Panc1 (cell line): ENCODE results near the gene MIPOL1. TPM values are rescaled to one million over a fixed set of nuclear protein-coding genes. Genes with fewer than 3 reads are reported as not detected.

ENCODE experiments used
- ATAC-seq: fragments of 200-7000 bp; cut with Tn5 transposase; 2 replicates; pipeline ENCODE4 v1.9.1; 2020; ENCODE audit warnings: mild to moderate bottlenecking, moderate library complexity
- Bru-seq: library from RNA; stranded (reverse); fragments of 400-500 nt; gene quantifications from one replicate; lab custom pipeline; 2021; lab: Mats Ljungman, UMichigan
- BruChase-seq, 2 experiments: library from RNA; stranded (reverse); fragments of 400-500 nt; gene quantifications; one replicate each; lab custom pipeline; 2021; lab: Mats Ljungman, UMichigan
- BruUV-seq: library from RNA; stranded (reverse); fragments of 400-500 nt; replicated peaks from 2 replicates; lab custom pipeline; 2021; lab: Mats Ljungman, UMichigan
- CTCF ChIA-PET: fragments of 300-600 bp; sonication (Branson Sonifier 250); formaldehyde crosslinking; loops from one replicate; lab custom pipeline; 2022; ENCODE audit warnings: antibody characterized with exemption; lab: Charles Lee
- POLR2A ChIA-PET: fragments of 300-600 bp; sonication (Branson Sonifier 250); formaldehyde crosslinking; loops from one replicate; lab custom pipeline; 2022; ENCODE audit warnings: antibody characterized with exemption; lab: Charles Lee
- DNase-seq: peaks from one replicate; pipeline ENCODE4 v3.0.0-alpha.2; 2010; ENCODE audit warnings: low read depth, low spot score
- H3K27ac ChIP-seq: 2 replicates; pipeline ENCODE4 v1.5.1; 2011; ENCODE audit warnings: mild to moderate bottlenecking, low read length, inconsistent platforms
- H3K27me3 ChIP-seq: fragments of 200-500 bp; sonication (Bioruptor generic); 2 replicates; pipeline ENCODE4 v1.6.0; 2014; ENCODE audit warnings: low read length, inconsistent platforms; ENCODE audit not compliant: control insufficient read depth, insufficient read depth
- H3K36me3 ChIP-seq: fragments of 200-500 bp; sonication (Bioruptor generic); 2 replicates; pipeline ENCODE4 v1.5.1; 2014; ENCODE audit warnings: inconsistent platforms, mild to moderate bottlenecking, low read length, moderate library complexity; ENCODE audit not compliant: control insufficient read depth, insufficient read depth
- H3K4me1 ChIP-seq: 2 replicates; pipeline ENCODE4 v1.5.1; 2011; ENCODE audit warnings: inconsistent platforms, mild to moderate bottlenecking, low read length, moderate library complexity; ENCODE audit not compliant: control insufficient read depth, insufficient read depth
- H3K4me3 ChIP-seq, 2 experiments: 2 replicates each; pipeline ENCODE4 v1.5.1; 2011 to 2012; ENCODE audit warnings: low read depth in 2 of 2, low read length in 2 of 2, mild to moderate bottlenecking in 2 of 2, inconsistent platforms in 1 of 2, moderate library complexity in 1 of 2
- H3K9me3 ChIP-seq: fragments of 200-500 bp; sonication (Bioruptor generic); 2 replicates; pipeline ENCODE4 v1.5.1; 2014; ENCODE audit warnings: low read depth, mild to moderate bottlenecking, inconsistent platforms, low read length, moderate library complexity; ENCODE audit not compliant: control insufficient read depth, insufficient read depth
- POLR2AphosphoS5 ChIP-seq: IDR thresholded peaks from 2 replicates; pipeline ENCODE4 v1.6.1; 2012; ENCODE audit warnings: mild to moderate bottlenecking, low read depth, low read length, moderate library complexity
- SIN3A ChIP-seq: IDR thresholded peaks from 2 replicates; pipeline ENCODE4 v1.6.1; 2012; ENCODE audit warnings: low read depth, mild to moderate bottlenecking, low read length, moderate library complexity, borderline replicate concordance; ENCODE audit not compliant: insufficient read depth
- TCF7L2 ChIP-seq: IDR thresholded peaks from 2 replicates; pipeline ENCODE4 v1.6.1; 2011; ENCODE audit warnings: mild to moderate bottlenecking, low read depth, low read length, inconsistent platforms
- in situ Hi-C: cut with HindIII; loops from 2 replicates; pipeline ENCODE4 v1.10.0; 2016; ENCODE audit warnings: low sequenced_read_pairs, low pct_unique_long_range_greater_than_20kb
- intact Hi-C: fragments of 100-400 bp; cut with micrococcal nuclease; formaldehyde crosslinking; loops from one replicate; pipeline ENCODE4 v1.10.0; 2022; ENCODE audit not compliant: unreplicated experiment
- long read RNA-seq: library from polyadenylated mRNA; unstranded; transcript quantifications from one replicate; pipeline ENCODE4 v2.0.0, GENCODE V29; 2021; ENCODE audit not compliant: unreplicated experiment
- polyA plus RNA-seq: library from polyadenylated mRNA; unstranded; fragments of >200 nt; gene quantifications from one replicate; pipeline ENCODE4 v1.2.1, GENCODE V29; 2012; ENCODE audit warnings: missing spikeins; ENCODE audit not compliant: insufficient read length
- total RNA-seq: library from RNA; stranded (reverse); gene quantifications from one replicate; pipeline ENCODE4 v1.2.1, GENCODE V29; 2021; ENCODE audit not compliant: unreplicated experiment
- TF ChIP-seq, protein P1 (sequence below): fragments of 450-650 bp; IDR thresholded peaks from 2 replicates; pipeline ENCODE4 v1.5.1; 2017; ENCODE audit warnings: mild to moderate bottlenecking
- TF ChIP-seq, protein P2 (sequence below), 2 experiments: IDR thresholded peaks; 2 replicates each; pipeline ENCODE4 v1.6.1; 2011 to 2012; ENCODE audit warnings: low read depth in 2 of 2, control low read depth in 1 of 2, low read length in 1 of 2, mild to moderate bottlenecking in 1 of 2, moderate library complexity in 1 of 2; ENCODE audit not compliant: insufficient read depth in 1 of 2

The MIPOL1 gene, protein sequence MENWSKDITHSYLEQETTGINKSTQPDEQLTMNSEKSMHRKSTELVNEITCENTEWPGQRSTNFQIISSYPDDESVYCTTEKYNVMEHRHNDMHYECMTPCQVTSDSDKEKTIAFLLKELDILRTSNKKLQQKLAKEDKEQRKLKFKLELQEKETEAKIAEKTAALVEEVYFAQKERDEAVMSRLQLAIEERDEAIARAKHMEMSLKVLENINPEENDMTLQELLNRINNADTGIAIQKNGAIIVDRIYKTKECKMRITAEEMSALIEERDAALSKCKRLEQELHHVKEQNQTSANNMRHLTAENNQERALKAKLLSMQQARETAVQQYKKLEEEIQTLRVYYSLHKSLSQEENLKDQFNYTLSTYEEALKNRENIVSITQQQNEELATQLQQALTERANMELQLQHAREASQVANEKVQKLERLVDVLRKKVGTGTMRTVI
- total RNA-seq (12.8 TPM), Bru-seq, nascent RNA (percentile 64 among the genes with signal in this experiment), BruChase-seq, experiment 1, labeled RNA remaining after a 2-hour chase (percentile 60 among the genes with signal in this experiment), BruChase-seq, experiment 2, labeled RNA remaining after a 6-hour chase (percentile 54 among the genes with signal in this experiment)
- polyA plus RNA-seq, result 3.8 TPM
- long read RNA-seq, full-length matches to known transcripts, result 1 of 25 reads
- long read RNA-seq, partial matches to known transcripts, result 4 of 25 reads
- long read RNA-seq, other reads (novel, unspliced or antisense), result 20 of 25 reads

DNA sequence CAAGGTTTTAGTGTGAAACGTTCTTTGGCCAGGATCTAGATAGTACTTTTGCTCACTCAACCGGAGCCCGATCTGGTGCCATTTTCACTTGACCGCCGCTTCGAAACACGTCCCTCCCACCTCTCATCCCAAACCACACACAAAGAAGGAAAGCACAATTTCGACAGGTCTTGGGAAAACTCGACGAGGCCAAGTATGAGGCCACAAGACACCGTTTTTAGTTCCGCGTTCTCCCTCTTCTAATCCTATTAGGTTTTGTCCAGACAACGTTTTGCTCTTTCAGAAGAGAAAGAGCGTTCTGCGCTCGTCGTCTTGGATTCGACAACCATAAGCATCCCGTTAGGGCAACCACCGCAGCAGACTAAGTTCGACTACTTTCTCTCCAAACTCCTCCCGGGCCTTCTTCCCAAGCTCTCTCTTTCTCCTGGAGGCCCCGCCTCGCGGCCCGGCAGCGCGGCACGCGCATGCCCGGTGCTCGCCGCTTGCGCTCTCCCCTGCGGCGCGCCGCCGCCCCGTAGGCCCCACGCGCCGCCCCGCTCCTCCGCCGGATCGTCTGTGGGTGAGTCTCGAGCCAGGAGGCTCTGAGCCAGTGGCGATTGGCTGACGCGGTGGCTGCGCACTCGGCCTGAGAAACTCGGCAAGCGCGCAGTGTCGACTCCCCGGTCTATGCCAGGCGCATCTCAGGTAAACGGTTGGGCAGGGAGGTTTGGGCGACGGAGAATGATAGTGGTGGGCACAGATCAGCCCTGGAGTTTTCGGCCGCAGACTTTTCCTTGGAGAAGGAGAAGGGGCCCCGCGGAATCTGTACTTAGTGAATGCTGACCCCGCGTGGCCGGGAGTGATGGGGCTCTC, at the start of gene MIPOL1:
MIPOL1 (plus strand) TSS at position 517 of the 852 bp plus-strand sequence. CDS start 49,952 bp downstream, outside the sequence.
- peak within 1 kb of the TSS; percentile 72 to 83 for H3K4me3 ChIP-seq
- no peaks in the 10 kb centered on the region for H3K27me3 ChIP-seq
- no TSS peak for BruUV-seq
- ChIA-PET POLR2A (interaction anchor here (0.6 kb wide), 1 partner anchor 193 kb away, joined by 3 read pairs; no protein-coding TSS in a partner anchor), CTCF (interaction anchor here (0.6 kb wide), 1 partner anchor 70 kb away, joined by 3 read pairs; no protein-coding TSS in a partner anchor)
- no peaks in the 10 kb centered on the region for H3K9me3 ChIP-seq
- in situ Hi-C loops (no loop called here), intact Hi-C loops (no loop called here)
- ATAC-seq (peak; percentile 100), DNase-seq (no peak)
- H3K27ac ChIP-seq, result peak within 1 kb of the TSS; percentile 95
- peaks cover 14% of the 10 kb centered on the region for H3K4me1 ChIP-seq
- H3K36me3 ChIP-seq, result no peaks in the 10 kb centered on the region; the same call in 1 of the 2 replicates
- no peak for TF ChIP-seq SIN3A
- no peak for TF ChIP-seq TCF7L2
- peak; percentile 76 for TF ChIP-seq POLR2AphosphoS5
- TF ChIP-seq, protein P1, sequence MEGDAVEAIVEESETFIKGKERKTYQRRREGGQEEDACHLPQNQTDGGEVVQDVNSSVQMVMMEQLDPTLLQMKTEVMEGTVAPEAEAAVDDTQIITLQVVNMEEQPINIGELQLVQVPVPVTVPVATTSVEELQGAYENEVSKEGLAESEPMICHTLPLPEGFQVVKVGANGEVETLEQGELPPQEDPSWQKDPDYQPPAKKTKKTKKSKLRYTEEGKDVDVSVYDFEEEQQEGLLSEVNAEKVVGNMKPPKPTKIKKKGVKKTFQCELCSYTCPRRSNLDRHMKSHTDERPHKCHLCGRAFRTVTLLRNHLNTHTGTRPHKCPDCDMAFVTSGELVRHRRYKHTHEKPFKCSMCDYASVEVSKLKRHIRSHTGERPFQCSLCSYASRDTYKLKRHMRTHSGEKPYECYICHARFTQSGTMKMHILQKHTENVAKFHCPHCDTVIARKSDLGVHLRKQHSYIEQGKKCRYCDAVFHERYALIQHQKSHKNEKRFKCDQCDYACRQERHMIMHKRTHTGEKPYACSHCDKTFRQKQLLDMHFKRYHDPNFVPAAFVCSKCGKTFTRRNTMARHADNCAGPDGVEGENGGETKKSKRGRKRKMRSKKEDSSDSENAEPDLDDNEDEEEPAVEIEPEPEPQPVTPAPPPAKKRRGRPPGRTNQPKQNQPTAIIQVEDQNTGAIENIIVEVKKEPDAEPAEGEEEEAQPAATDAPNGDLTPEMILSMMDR, result peak; percentile 59
- TF ChIP-seq, protein P2, sequence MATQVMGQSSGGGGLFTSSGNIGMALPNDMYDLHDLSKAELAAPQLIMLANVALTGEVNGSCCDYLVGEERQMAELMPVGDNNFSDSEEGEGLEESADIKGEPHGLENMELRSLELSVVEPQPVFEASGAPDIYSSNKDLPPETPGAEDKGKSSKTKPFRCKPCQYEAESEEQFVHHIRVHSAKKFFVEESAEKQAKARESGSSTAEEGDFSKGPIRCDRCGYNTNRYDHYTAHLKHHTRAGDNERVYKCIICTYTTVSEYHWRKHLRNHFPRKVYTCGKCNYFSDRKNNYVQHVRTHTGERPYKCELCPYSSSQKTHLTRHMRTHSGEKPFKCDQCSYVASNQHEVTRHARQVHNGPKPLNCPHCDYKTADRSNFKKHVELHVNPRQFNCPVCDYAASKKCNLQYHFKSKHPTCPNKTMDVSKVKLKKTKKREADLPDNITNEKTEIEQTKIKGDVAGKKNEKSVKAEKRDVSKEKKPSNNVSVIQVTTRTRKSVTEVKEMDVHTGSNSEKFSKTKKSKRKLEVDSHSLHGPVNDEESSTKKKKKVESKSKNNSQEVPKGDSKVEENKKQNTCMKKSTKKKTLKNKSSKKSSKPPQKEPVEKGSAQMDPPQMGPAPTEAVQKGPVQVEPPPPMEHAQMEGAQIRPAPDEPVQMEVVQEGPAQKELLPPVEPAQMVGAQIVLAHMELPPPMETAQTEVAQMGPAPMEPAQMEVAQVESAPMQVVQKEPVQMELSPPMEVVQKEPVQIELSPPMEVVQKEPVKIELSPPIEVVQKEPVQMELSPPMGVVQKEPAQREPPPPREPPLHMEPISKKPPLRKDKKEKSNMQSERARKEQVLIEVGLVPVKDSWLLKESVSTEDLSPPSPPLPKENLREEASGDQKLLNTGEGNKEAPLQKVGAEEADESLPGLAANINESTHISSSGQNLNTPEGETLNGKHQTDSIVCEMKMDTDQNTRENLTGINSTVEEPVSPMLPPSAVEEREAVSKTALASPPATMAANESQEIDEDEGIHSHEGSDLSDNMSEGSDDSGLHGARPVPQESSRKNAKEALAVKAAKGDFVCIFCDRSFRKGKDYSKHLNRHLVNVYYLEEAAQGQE (IDR thresholded peaks at IDR 0.05; ENCODE audit: insufficient read depth in 1 of 2, low read depth in 2 of 2, low read length in 1 of 2), result no peak

DNA sequence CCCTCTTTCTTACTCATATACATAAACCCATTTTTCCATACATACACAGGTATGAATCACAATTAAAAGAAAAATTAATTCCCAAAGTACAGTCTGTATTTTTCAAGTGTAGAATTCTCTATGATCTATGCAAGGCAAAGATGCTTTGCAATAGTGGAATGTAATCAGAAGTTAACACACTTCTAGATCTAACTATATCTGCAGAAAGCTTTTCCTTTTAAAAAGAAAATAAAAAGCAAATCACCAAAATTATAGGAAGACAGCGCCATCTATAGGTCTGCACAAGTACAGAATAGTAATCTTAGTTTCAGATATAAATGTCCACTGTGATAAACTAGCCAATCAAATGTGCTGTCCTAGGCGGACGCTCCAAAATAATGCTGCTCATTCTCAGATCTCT, 47.3 kb upstream of the MIPOL1 start:
- in situ Hi-C loops, result no loop called here
- POLR2A ChIA-PET, result interaction anchor here (0.6 to 0.7 kb wide), 2 partner anchors 18 to 597 kb away, joined by 3 to 22 read pairs; no protein-coding TSS in a partner anchor
- no peak for DNase-seq

More for the DNA sequence above, 47.3 kb upstream of the MIPOL1 start:
- H3K27me3 ChIP-seq, result no peaks in the 10 kb centered on the region
- H3K9me3 ChIP-seq, result no peaks in the 10 kb centered on the region
- TF ChIP-seq TCF7L2, result no peak
- no peak for TF ChIP-seq SIN3A
- TF ChIP-seq, protein P1, result peak; percentile 63; the same call in 1 of the 2 replicates
- TF ChIP-seq, protein P2 (IDR thresholded peaks at IDR 0.05; ENCODE audit: insufficient read depth in 1 of 2, low read depth in 2 of 2, low read length in 1 of 2), result no peak
- no peak for TF ChIP-seq POLR2AphosphoS5
- intact Hi-C loops, result loop anchor here (10.0 kb wide), 1 partner anchor 506 kb away; no protein-coding TSS in a partner anchor
- CTCF ChIA-PET, result no interaction called here
- BruUV-seq, result no TSS peak
- H3K36me3 ChIP-seq, result no peaks in the 10 kb centered on the region
- H3K4me1 ChIP-seq, result no peaks in the 10 kb centered on the region
- ATAC-seq, result no peak
- H3K27ac ChIP-seq, result no peak overlapping the region
- H3K4me3 ChIP-seq, result no peak overlapping the region
